Activated CD4-positive, alpha-beta T cell treated with anti-CD3 and anti-CD28 coated beads, Interleukin-2, amount 50 U/mL, for 1 hour (primary cell): ENCODE measurements around the gene PAPOLG.
"Not testable (repeated sequence)": the region's sequence is repeated elsewhere in the genome, so short reads cannot be mapped to it uniquely, and the experiment has no call there.

Experiments
- DNase-seq: peaks from one replicate; pipeline ENCODE4 v3.0.0-alpha.2; 2020

PAPOLG gene

GRCh38 chr2:60778352-60778751, 22.3 kb downstream of the PAPOLG start:
- no peak for DNase-seq

GRCh38 chr2:60779426-60779825, 23.4 kb downstream of the PAPOLG start:
- no peak for DNase-seq

- no peak for DNase-seq
Observed at GRCh38 chr2:60780721-60781120, 24.7 kb downstream of the PAPOLG start.

- DNase-seq: no peak
Observed at GRCh38 chr2:60793169-60793568, 37.1 kb downstream of the PAPOLG start.

- DNase-seq: no peak
Observed at GRCh38 chr2:60794271-60794863, 38.3 kb downstream of the PAPOLG start.

- no peak for DNase-seq
Observed at GRCh38 chr2:60796573-60797509, 40.8 kb downstream of the PAPOLG start.

GRCh38 chr2:60804473-60804872, 48.4 kb downstream of the PAPOLG start:
- no peak for DNase-seq

GRCh38 chr2:60806595-60806987, 50.5 kb downstream of the PAPOLG start:
- no peak for DNase-seq

GRCh38 chr2:60806988-60807681, 51.1 kb downstream of the PAPOLG start:
- peak; percentile 20 for DNase-seq

GRCh38 chr2:60808330-60808801, 52.3 kb downstream of the PAPOLG start:
- no peak for DNase-seq

GRCh38 chr2:60811491-60812375, 55.7 kb downstream of the PAPOLG start:
- DNase-seq: no peak

GRCh38 chr2:60817191-60817590, 61.1 kb downstream of the PAPOLG start:
- DNase-seq: not testable (repeated sequence)

GRCh38 chr2:60818272-60818671, 62.2 kb downstream of the PAPOLG start:
- DNase-seq: peak; percentile 20

GRCh38 chr2:60819155-60819862, 63.2 kb downstream of the PAPOLG start:
- peak; percentile 83 for DNase-seq

GRCh38 chr2:60819936-60820335, 63.9 kb downstream of the PAPOLG start:
- DNase-seq: no peak

- DNase-seq: no peak
Observed at GRCh38 chr2:60820416-60821132, 64.5 kb downstream of the PAPOLG start.

GRCh38 chr2:60821133-60821469, 65.0 kb downstream of the PAPOLG start:
- no peak for DNase-seq

- no peak for DNase-seq
Observed at GRCh38 chr2:60821587-60822302, 65.7 kb downstream of the PAPOLG start.

- DNase-seq: no peak
Observed at GRCh38 chr2:60822987-60823386, 66.9 kb downstream of the PAPOLG start.

- no peak for DNase-seq
Observed at GRCh38 chr2:60823694-60824305, 67.7 kb downstream of the PAPOLG start.
